Measurements from ENCODE around the gene KIF26B.

KIF26B gene

GRCh38 chr1:245390975-245391374 is 236.2 kb downstream of the KIF26B start:
- no peak for TF ChIP-seq CTCF (IDR thresholded peaks at IDR 0.05; ENCODE audit: low read length)
- no peak for TF ChIP-seq EZH2 (optimal IDR thresholded peaks at IDR 0.05; ENCODE audit: low read depth, low read length)
- no peak for TF ChIP-seq EZH2phosphoT487 (IDR thresholded peaks at IDR 0.05; ENCODE audit: low read length)

GRCh38 chr1:245393694-245394093 is 238.9 kb downstream of the KIF26B start:
- Histone ChIP-seq H3K4me1 (ENCODE audit: low read length) (no peaks in the 10 kb centered on the region), H4K20me1 (ENCODE audit: insufficient read depth, low read length) (no peaks in the 10 kb centered on the region), H3F3A (ENCODE audit: insufficient read depth, low read length) (no peaks in the 10 kb centered on the region), H2AFZ (ENCODE audit: low read length) (no peak overlapping the region), H3K9me2 (replicated peaks; ENCODE audit: insufficient read depth, low read length) (no peaks in the 10 kb centered on the region), H3K4me3 (ENCODE audit: low read length) (no peak overlapping the region), H3K4me2 (ENCODE audit: low read depth, low read length) (no peak overlapping the region), H3K36me3 (replicated peaks; ENCODE audit: insufficient read depth, low read length) (no peaks in the 10 kb centered on the region), H3K27me3 (replicated peaks; ENCODE audit: insufficient read depth, low read length) (no peaks in the 10 kb centered on the region), H3K9ac (ENCODE audit: low read length) (no peak overlapping the region), H3K79me2 (ENCODE audit: low read length) (no peaks in the 10 kb centered on the region), H3K27ac (ENCODE audit: low read length) (no peak overlapping the region), H3K9me3 (replicated peaks; ENCODE audit: insufficient read depth, low read length) (no peaks in the 10 kb centered on the region)
- TF ChIP-seq CTCF (IDR thresholded peaks at IDR 0.05; ENCODE audit: low read length), result no peak
- TF ChIP-seq EZH2phosphoT487 (IDR thresholded peaks at IDR 0.05; ENCODE audit: low read length), result no peak
- TF ChIP-seq EZH2 (optimal IDR thresholded peaks at IDR 0.05; ENCODE audit: low read depth, low read length), result no peak
- DNase-seq, result no peak

More at GRCh38 chr1:245390975-245391374, 236.2 kb downstream of the KIF26B start:
- H3K27ac ChIP-seq (ENCODE audit: low read length), result no peak overlapping the region
- DNase-seq, result no peak
- H3K9ac ChIP-seq (ENCODE audit: low read length), result no peak overlapping the region
- no peaks in the 10 kb centered on the region for H3K36me3 ChIP-seq (replicated peaks; ENCODE audit: insufficient read depth, low read length)
- no peaks in the 10 kb centered on the region for H3K9me2 ChIP-seq (replicated peaks; ENCODE audit: insufficient read depth, low read length)
- H2AFZ ChIP-seq (ENCODE audit: low read length), result no peak overlapping the region
- no peaks in the 10 kb centered on the region for H3K79me2 ChIP-seq (ENCODE audit: low read length)
- H3K4me2 ChIP-seq (ENCODE audit: low read depth, low read length), result no peak overlapping the region
- H3K4me1 ChIP-seq (ENCODE audit: low read length), result no peaks in the 10 kb centered on the region
- H3F3A ChIP-seq (ENCODE audit: insufficient read depth, low read length), result no peaks in the 10 kb centered on the region
- no peak overlapping the region for H3K4me3 ChIP-seq (ENCODE audit: low read length)
- no peaks in the 10 kb centered on the region for H3K9me3 ChIP-seq (replicated peaks; ENCODE audit: insufficient read depth, low read length)
- H4K20me1 ChIP-seq (ENCODE audit: insufficient read depth, low read length), result no peaks in the 10 kb centered on the region
- no peaks in the 10 kb centered on the region for H3K27me3 ChIP-seq (replicated peaks; ENCODE audit: insufficient read depth, low read length)

GRCh38 chr1:245395680-245396079 is 240.9 kb downstream of the KIF26B start:
- Histone ChIP-seq H3K27ac (ENCODE audit: low read length) (no peak overlapping the region), H3K4me3 (ENCODE audit: low read length) (no peak overlapping the region), H3K79me2 (ENCODE audit: low read length) (no peaks in the 10 kb centered on the region), H4K20me1 (ENCODE audit: insufficient read depth, low read length) (no peaks in the 10 kb centered on the region), H3K36me3 (replicated peaks; ENCODE audit: insufficient read depth, low read length) (no peaks in the 10 kb centered on the region), H3K9me2 (replicated peaks; ENCODE audit: insufficient read depth, low read length) (no peaks in the 10 kb centered on the region), H3F3A (ENCODE audit: insufficient read depth, low read length) (no peaks in the 10 kb centered on the region), H3K9me3 (replicated peaks; ENCODE audit: insufficient read depth, low read length) (no peaks in the 10 kb centered on the region), H3K27me3 (replicated peaks; ENCODE audit: insufficient read depth, low read length) (no peaks in the 10 kb centered on the region), H3K4me2 (ENCODE audit: low read depth, low read length) (no peak overlapping the region), H3K4me1 (ENCODE audit: low read length) (no peaks in the 10 kb centered on the region), H3K9ac (ENCODE audit: low read length) (no peak overlapping the region), H2AFZ (ENCODE audit: low read length) (no peak overlapping the region)
- DNase-seq, result no peak
- no peak for TF ChIP-seq EZH2phosphoT487 (IDR thresholded peaks at IDR 0.05; ENCODE audit: low read length)

- Histone ChIP-seq H3K9me3 (replicated peaks; ENCODE audit: insufficient read depth, low read length) (no peaks in the 10 kb centered on the region), H3K4me3 (ENCODE audit: low read length) (no peak overlapping the region), H2AFZ (ENCODE audit: low read length) (no peak overlapping the region), H3K79me2 (ENCODE audit: low read length) (no peaks in the 10 kb centered on the region), H3K4me1 (ENCODE audit: low read length) (no peaks in the 10 kb centered on the region), H4K20me1 (ENCODE audit: insufficient read depth, low read length) (no peaks in the 10 kb centered on the region), H3K4me2 (ENCODE audit: low read depth, low read length) (no peak overlapping the region), H3K27me3 (replicated peaks; ENCODE audit: insufficient read depth, low read length) (no peaks in the 10 kb centered on the region), H3K27ac (ENCODE audit: low read length) (no peak overlapping the region), H3K9me2 (replicated peaks; ENCODE audit: insufficient read depth, low read length) (no peaks in the 10 kb centered on the region), H3K9ac (ENCODE audit: low read length) (no peak overlapping the region), H3K36me3 (replicated peaks; ENCODE audit: insufficient read depth, low read length) (no peaks in the 10 kb centered on the region), H3F3A (ENCODE audit: insufficient read depth, low read length) (no peaks in the 10 kb centered on the region)
- TF ChIP-seq EZH2 (optimal IDR thresholded peaks at IDR 0.05; ENCODE audit: low read depth, low read length), result no peak
- TF ChIP-seq CTCF (IDR thresholded peaks at IDR 0.05; ENCODE audit: low read length), result no peak
- no peak for TF ChIP-seq EZH2phosphoT487 (IDR thresholded peaks at IDR 0.05; ENCODE audit: low read length)
- DNase-seq, result no peak
Observed at GRCh38 chr1:245396615-245397014, 241.8 kb downstream of the KIF26B start.

All from MM.1S (cell line).